NCI-H446 (cell line): ENCODE measurements around the gene HOXA11.

Source experiments
- DNase-seq, 2 experiments: peaks; one replicate each; lab custom pipeline; 2025; lab: John Stamatoyannopoulos, UW

Gene HOXA11

GRCh38 chr7:27158436-27159265 is 26.4 kb downstream of the HOXA11 start:
- no peak for DNase-seq

GRCh38 chr7:27157702-27158431 is 27.2 kb downstream of the HOXA11 start:
- DNase-seq = no peak

GRCh38 chr7:27156916-27157701 is 27.9 kb downstream of the HOXA11 start:
- no peak for DNase-seq

GRCh38 chr7:27156508-27156898 is 28.5 kb downstream of the HOXA11 start, which contains the start of gene HOXA7:
Gene HOXA7 (minus strand): TSS chr7:27156675. CDS start chr7:27156545, 130 bp downstream.
- peak; percentile 45 to 75 for DNase-seq

- DNase-seq = peak in 1 of 2 experiments; percentile 36
Measured at GRCh38 chr7:27155816-27156507, 29.1 kb downstream of the HOXA11 start.

- DNase-seq = no peak
Measured at GRCh38 chr7:27154901-27155815, 29.9 kb downstream of the HOXA11 start.

GRCh38 chr7:27154369-27154768 is 30.7 kb downstream of the HOXA11 start:
- no peak for DNase-seq

GRCh38 chr7:27153526-27153925 is 31.5 kb downstream of the HOXA11 start:
- no peak for DNase-seq

- no peak for DNase-seq
Measured at GRCh38 chr7:27152816-27153442, 32.1 kb downstream of the HOXA11 start.

- no peak for DNase-seq
Measured at GRCh38 chr7:27151931-27152815, 32.9 kb downstream of the HOXA11 start, which contains the start of gene HOXA3. Gene HOXA3 (minus strand): TSS chr7:27152583. CDS start chr7:27110640, 41,943 bp downstream.

GRCh38 chr7:27151341-27151930 is 33.6 kb downstream of the HOXA11 start:
- DNase-seq = no peak

- peak; percentile 81 to 89 for DNase-seq
Measured at GRCh38 chr7:27150568-27151340, 34.3 kb downstream of the HOXA11 start.

GRCh38 chr7:27149842-27150567 is 35.0 kb downstream of the HOXA11 start:
- DNase-seq = no peak

- DNase-seq = peak in 1 of 2 experiments; percentile 39
Measured at GRCh38 chr7:27148756-27149641, 36.0 kb downstream of the HOXA11 start.

- no peak for DNase-seq
Measured at GRCh38 chr7:27148031-27148755, 36.8 kb downstream of the HOXA11 start.
